ACHN (cell line): ENCODE results near the gene RFX8.

Experiments used
- DNase-seq: peaks from one replicate; pipeline ENCODE4 v3.0.0-alpha.2; 2015
- in situ Hi-C: cut with HindIII; loops from 2 replicates; pipeline ENCODE4 v1.10.0; 2017; ENCODE audit warnings: low sequenced_read_pairs, low pct_ligation_motif_present, low pct_unique_long_range_greater_than_20kb

Gene RFX8

GRCh38 chr2:101426822-101427221 lies 48.1 kb downstream of the RFX8 start:
- no peak for DNase-seq
- in situ Hi-C loops: no loop called here

GRCh38 chr2:101420623-101421022 lies 54.3 kb downstream of the RFX8 start:
- no peak for DNase-seq
- in situ Hi-C loops: no loop called here

GRCh38 chr2:101419096-101419663 lies 55.7 kb downstream of the RFX8 start:
- in situ Hi-C loops: no loop called here
- peak; percentile 70 for DNase-seq

GRCh38 chr2:101418460-101419095 lies 56.3 kb downstream of the RFX8 start:
- DNase-seq: no peak
- in situ Hi-C loops: no loop called here

GRCh38 chr2:101416609-101417008 lies 58.3 kb downstream of the RFX8 start:
- no peak for DNase-seq
- in situ Hi-C loops: no loop called here

- in situ Hi-C loops: no loop called here
- DNase-seq: no peak
Observed at GRCh38 chr2:101415884-101416283, 59.0 kb downstream of the RFX8 start.

GRCh38 chr2:101415220-101415619 lies 59.7 kb downstream of the RFX8 start:
- DNase-seq: no peak
- in situ Hi-C loops: no loop called here

GRCh38 chr2:101412092-101412694 lies 62.7 kb downstream of the RFX8 start:
- DNase-seq: no peak
- in situ Hi-C loops: no loop called here

DNA sequence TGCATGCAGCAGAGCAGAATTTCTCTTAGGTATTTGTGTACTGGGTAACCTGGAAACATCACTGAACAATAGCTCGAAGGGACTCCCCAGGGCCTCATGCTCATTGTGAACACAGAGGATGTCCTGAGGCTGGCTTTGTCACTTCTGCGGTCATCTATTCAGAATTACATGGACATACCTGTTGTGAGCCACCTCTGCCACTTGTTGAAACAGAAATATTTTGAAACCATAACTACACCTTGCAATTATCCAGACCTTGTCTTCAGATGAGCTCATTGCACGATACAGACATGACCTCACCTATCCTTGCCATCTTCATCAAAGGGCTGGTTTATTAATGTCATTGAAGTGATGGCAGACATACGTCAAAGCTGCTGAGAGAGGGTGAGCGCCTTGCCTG lies 64.2 kb downstream of the RFX8 start:
- DNase-seq: no peak
- in situ Hi-C loops: no loop called here

DNA sequence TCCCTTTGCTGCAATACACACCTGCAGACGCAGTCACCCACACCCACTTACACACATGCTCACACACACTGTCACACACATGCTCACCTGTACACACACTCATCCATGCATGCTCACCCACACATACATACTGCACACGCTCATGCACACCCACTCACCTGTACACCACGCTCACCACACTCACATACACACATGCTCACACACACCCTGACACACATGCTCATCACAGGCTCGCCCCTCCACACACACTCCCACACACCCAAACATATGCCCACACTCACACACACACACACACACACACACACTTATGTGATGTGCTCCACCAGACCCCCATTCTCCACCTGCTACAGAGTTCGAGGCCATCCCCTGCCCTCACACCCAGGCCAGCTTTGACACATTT lies 64.8 kb downstream of the RFX8 start:
- in situ Hi-C loops: no loop called here
- no peak for DNase-seq

DNA sequence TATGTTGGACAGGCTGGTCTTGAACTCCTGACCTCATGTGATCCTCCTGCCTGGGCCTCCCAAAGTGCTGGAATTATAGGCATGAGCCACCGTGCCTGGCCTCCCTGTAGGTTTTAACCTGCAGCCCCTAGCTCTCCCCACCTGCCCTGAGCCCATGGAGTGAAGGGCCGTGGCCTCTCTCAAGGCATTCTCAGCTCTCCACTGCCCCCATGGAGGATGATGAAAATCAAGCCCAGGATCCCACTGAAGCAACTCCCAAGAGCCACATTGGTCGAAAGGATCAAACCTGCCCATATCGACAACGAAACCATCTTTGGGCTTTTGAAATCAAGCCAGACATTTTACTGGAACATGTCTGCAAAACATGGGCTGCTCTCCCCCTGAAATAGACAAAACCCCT lies 65.2 kb downstream of the RFX8 start:
- in situ Hi-C loops: no loop called here

DNA sequence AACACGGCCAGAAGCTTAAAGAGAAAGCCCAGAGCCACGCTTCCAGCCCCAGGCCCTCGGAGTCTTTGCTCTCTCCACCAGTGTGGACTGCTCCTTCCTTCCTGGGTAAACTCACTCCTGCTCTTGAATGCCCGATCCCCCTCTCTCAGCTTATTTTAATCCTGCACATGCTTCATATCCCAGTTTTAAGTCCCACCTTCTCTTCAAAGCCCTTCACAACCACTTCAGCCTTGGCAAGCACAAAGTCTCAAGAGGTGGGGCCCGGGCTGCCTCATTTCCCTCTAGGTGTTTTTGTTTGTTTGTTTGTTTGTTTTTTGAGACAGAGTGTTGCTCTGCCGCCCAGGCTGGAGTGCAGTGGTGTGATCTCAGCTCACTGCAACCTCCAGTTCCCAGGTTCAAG lies 66.0 kb downstream of the RFX8 start:
- in situ Hi-C loops: no loop called here

More for the DNA sequence above, 65.2 kb downstream of the RFX8 start:
- no peak for DNase-seq

GRCh38 chr2:101405351-101405899 lies 69.5 kb downstream of the RFX8 start:
- DNase-seq: no peak
- in situ Hi-C loops: no loop called here

More for the DNA sequence above, 66.0 kb downstream of the RFX8 start:
- no peak for DNase-seq

- no peak for DNase-seq
- in situ Hi-C loops: no loop called here
Observed at GRCh38 chr2:101403745-101404144, 71.2 kb downstream of the RFX8 start.

GRCh38 chr2:101402630-101403029 lies 72.3 kb downstream of the RFX8 start:
- no peak for DNase-seq
- in situ Hi-C loops: no loop called here

DNA sequence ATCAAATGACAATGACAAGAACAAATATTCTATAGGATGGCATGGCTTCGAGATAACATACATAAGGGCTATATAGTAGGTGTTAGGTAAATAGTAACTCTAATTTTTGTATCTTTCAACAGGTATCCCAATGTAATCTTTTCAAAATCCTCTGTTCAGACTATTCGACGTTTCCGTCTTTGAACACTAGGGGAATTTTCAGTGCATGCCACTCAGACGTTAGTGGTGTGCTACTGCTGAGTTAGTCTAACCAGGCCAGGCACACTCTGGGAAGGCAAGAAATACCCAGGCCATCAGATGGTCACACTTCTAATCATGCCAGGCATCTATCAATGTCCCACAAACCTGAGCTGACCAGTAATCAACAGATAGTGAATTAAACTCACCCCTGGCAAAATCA lies 73.0 kb downstream of the RFX8 start:
- in situ Hi-C loops: no loop called here
- DNase-seq: no peak

GRCh38 chr2:101401326-101401665 lies 73.6 kb downstream of the RFX8 start:
- in situ Hi-C loops: no loop called here
- DNase-seq: no peak

DNA sequence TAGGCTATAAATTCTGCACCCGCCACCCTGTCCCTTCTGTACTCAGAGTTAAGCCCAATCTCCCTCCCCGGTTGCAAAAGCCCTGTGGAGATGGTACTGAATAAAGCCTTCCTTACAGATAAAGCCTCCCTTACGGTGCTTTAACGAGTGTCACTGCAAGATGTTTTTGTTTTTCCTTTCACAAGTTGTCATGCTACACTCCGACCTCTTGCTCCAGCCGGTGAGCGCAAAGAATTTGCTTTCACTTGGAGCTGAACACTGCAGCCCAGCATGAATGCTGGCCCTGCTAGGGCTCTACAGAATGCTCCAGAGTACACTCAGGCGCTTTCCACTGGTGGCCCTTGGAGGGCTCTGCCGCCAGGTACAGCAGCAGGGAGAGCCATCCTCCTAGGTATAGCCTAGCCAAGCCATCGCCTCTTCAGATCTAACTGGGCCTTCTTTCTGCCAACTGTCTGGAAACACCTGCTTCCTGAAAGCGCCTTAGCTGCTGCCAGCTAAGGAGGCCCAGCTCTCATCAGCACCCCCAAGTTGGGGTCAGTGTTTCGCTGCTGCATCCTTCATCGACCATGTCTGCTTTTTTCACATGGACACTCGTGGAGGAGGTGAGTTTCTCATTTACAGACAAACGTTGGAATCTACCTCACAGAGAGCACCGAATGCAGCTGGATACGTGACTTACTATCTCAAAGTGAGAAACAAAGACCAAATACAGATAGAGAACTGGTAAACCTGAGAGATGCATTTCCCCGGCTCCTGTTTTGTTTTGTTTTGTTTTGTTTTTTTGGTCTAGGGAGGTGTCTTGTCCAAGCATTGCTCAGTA lies 74.2 kb downstream of the RFX8 start:
- no peak for DNase-seq

GRCh38 chr2:101400048-101400447 lies 74.9 kb downstream of the RFX8 start:
- peak; percentile 60 for DNase-seq
- in situ Hi-C loops: no loop called here

More for the DNA sequence above, 74.2 kb downstream of the RFX8 start:
- in situ Hi-C loops: no loop called here
